Astrocyte of the hippocampus (primary cell): Measurements from ENCODE around the gene CLDN10.
"Not testable (repeated sequence)": the region's sequence is repeated elsewhere in the genome, so short reads cannot be mapped to it uniquely, and the experiment has no call there.

Experiments used
- DNase-seq: peaks from one replicate; pipeline ENCODE4 v3.0.0; 2011; ENCODE audit warnings: low read depth, low spot score

Gene CLDN10

DNA sequence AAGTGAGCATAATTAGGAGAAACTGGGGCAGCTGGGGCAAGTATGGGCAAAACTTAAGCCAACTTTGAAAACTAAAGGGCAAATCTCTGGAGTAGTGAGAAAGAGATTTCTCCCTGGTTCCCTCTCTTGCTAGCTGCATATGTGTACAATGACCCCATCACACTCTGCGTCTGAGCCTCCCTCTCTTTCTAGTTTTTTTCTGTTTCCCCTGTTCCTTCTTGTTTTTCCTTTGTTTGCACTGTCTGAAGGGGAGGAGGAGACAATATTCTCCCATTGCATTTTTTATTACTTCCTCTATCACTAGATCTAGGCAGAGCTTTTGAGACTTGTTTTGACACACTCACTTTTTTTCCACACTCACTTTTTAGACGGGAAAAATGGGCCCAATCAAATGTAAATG, 11.2 kb upstream of the CLDN10 start:
- no peak for DNase-seq

DNA sequence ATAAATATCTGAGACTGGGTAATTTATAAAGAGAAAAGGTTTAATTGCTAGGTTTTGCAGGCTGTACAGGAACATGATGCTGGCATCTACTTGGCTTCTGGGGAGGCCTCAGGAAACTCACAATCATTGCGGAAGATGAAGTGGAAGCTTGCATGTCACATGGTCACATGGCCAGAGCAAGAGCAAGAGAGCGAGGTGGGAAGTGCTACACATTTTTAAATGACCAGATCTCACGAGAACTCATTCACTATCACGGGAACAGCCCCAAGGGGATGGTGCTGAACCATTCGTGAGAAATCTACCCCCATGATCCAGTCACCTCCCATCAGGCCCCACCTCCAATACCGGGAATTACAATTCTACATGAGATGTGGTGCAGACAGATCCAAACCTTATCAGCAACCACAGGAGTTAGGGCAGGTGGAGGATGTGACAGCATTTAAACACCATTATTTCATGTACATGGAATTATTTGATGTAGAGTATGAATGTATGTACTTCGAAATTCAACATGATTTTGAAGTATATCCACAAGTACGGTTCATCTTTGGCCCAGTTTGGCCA, 10.5 kb upstream of the CLDN10 start:
- DNase-seq: no peak

DNA sequence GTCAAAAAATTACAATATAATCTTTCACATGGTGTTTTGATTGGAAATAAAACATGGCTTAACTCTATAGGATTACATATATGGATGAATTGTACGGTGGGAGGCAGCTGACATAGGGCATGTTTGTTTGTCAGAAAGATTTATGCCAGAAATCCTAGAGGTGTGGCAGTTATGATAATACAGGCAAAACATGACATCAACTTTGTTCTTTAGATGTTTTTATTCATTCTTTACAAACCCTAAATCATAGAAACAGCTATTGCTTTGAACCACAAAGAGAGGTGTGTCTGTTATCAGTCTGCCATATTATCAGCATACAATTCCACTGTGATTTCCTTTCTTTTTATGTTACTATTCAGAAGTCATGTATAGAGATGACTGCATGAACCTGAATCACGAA, 8.2 kb upstream of the CLDN10 start:
- DNase-seq: no peak

DNA sequence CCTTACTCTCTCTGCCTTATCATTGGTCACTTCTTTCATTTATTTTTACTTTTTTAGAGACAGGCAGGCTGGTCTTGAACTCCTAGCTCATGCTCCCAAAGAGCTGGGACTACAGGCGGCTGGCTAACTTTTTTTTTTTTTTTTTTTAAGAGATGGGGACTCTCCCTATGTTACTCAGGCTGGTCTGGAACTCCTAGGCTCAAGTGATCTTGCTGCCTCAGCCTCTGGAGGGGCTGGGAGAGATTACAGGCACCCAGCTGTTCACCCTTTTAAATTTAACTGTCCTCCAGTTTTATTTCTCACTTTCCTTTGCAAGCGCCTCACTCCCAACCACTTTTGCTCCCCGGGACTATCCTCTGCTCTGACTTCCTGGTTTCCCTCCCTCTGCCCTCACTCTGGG, 5.6 kb upstream of the CLDN10 start:
- no peak for DNase-seq

DNA sequence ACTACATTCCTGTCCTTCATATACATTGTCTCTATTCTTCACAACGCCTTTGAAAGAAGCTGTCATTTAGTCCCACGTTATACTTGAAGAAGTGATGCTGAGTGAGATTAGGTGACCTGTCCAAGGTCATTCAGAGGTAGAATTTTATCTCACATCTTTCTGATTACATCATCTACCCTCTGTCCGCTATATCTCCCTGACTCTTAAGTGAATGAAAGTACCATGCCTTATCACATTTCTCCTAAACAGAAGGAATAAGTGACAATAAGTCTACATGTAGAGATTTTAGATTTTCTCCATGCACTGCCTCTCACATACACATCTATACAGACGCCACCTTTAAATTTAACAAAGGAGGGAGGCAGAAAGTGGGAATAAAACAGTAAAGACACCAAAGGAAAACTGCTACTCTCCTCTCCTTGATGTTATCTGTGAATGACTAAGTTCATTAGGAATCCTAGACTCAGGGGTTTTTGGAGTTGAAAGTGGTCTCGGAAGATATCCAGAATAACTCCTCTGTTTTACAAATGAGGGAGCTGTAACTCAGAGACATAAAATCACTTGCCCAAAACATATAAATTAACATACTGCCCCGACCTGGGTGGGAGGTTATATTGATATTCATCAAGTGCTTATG, 4.9 kb upstream of the CLDN10 start:
- no peak for DNase-seq

DNA sequence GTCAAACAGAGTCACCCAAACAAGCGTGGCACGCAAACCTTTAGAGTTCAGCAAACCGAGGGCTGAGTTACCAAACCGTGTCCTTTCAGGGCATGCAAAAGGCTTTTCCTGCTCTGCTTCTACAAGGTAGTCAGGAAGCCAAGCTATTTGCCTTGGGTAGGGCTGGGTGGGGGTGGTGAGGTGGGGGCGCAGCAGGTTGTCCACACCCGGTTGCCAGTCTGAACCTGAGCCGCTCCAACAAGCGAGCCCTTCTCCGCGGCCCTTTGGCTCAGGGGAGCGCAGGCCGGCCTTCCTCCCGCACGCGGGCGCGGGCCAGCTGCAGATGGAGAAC, 347 bp upstream of the CLDN10 start:
- no peak for DNase-seq

DNA sequence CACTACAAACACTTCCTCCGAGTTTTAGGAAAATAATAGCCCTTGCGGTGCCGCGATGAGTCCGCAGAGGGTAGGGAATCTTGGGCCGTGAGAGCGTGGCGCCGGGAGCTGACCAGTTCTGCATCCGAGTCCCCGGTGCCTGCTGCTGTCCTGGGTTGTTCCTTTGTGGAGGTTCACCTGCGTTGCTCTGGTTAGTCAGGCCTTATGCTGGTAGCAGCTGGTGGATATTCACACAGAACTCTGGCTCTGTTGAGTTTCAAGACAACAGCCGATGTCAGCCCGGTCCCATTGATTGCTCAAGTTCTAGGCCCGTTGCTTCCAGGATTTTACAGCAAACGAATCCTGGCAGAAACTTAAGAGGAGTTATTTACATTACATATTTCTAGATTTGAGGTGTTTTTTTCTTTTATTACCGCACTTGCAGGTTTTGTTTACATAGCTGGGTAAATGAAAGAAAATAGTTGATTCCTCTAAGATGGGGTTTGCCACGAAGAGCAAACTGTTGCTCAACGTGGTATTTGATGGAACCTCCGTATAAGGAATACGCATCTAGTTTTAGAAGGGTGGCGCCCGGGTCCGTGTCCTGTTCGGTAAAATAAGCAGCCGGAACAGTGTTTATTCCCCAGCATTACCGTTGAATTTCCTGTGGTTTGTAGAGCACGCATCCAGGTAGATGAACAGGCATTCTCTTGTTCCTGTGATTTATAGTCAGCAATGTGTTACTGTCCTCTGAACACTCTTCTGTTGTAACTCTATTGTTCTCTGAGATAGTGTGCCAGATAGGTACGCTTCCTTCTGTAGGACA, 1.3 kb downstream of the CLDN10 start:
- no peak for DNase-seq

DNA sequence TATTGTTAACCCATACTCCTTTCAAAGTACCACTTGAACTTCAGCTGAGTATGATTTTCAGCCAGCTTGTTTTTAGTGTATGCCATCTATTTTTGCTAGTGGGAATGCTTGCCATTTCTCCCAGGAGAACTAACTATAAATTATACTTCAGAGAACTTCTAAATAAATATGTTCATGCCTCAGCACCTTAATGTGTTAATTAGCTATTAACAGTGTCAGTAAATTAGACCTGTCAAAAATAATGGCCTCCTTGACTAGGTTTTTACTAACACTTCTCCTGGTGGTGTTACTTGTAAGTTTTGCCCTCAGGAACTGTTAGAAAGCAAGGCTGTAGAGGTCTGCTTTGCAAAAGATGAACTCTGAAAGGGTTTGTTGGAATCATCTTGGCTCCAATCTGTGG, 4.5 kb downstream of the CLDN10 start:
- DNase-seq: no peak

DNA sequence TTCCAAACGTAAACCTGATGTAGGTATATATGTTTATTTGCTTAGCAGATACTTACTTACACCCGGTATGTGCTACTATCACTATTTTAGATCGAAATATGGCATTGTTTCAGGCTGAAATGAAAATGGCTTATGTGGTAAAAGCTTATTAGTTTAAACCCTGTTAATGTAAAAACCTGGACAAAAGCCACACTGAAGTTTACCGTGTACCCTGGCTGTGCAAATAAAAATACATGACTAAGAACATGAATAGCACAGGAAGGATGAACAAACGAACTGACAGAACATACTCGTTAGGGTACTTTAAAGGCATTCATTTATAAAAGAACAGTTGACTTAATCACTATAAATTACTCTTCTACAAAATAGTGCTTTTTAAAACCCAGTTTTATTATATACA, 6.6 kb downstream of the CLDN10 start:
- no peak for DNase-seq

DNA sequence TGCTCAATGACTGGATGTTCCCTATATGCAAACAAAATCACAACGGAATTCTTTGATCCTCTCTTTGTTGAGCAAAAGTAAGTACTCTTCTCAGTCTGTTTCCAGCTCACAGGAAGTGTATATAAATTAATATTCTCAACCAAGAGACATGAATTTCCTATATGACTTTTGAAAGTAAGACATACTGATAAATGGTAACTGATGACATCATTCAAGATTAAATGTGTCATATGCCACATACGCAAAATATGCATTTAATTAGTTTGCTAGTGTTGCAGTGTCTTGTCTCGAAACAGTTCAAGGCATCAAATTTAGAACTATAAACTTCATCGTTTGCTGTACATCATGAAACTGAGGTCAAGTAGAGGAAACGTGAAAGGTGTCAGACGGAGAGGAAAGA, 7.9 kb downstream of the CLDN10 start:
- no peak for DNase-seq

DNA sequence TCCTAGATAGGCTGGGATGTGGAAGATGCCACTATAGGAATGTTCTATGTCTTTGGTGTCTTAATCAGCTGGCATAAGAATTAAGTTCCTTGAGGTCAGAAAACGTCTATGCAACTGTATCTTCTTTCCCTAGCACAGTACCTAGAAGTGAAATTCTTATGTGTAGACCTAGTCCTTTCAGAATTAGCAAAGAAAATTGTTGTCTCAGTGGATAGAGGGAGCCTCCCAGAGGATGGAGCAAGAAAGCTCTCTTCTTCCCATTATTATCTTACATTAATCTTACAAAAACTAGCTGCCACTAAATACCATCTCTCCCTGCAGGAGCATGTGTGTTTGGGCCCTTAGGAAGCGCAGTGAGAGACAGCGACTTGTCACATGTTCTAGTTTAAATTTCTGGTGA, 11.6 kb downstream of the CLDN10 start:
- no peak for DNase-seq

DNA sequence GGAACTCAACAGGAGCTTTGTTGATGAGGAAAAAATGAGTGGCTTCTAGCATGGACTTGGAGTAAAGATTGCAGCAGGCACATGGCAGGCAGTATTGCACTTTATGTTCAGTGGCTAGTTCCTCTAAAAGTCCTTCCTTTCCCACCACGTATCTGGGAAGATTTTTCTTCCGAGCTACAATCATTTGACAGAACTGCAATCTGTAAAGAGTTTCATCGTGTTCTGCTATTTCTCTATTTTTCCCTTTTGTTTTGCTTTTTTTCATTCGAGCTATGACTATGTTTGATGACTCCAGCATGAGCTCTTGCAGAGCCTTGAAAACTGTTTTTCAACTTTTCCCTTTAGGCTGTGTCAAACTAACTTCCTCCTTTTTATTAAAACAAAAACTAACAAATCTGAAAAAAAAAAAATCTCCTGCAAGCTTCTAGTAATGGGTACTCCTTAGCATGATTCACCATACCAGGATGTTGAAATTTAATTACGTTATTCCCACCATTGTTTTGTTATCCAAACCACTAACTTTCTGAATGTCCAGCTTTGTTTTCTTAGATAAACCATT, 12.3 kb downstream of the CLDN10 start:
- peak; percentile 53 for DNase-seq

DNA sequence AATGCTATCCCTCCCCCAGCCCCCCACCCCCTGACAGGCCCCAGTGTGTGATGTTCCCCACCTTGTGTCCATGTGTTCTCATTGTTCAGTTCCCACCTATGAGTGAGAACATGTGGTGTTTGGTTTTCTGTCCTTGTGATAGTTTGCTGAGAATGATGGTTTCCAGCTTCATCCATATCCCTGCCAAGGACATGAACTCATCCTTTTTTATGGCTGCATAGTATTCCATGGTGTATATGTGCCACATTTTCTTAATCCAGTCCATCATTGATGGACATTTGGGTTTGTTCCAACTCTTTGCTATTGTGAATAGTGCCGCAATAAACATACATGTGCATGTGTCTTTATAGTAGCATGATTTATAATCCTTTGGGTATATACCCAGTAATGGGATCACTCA, 13.2 kb downstream of the CLDN10 start:
- DNase-seq: not testable (repeated sequence)

DNA sequence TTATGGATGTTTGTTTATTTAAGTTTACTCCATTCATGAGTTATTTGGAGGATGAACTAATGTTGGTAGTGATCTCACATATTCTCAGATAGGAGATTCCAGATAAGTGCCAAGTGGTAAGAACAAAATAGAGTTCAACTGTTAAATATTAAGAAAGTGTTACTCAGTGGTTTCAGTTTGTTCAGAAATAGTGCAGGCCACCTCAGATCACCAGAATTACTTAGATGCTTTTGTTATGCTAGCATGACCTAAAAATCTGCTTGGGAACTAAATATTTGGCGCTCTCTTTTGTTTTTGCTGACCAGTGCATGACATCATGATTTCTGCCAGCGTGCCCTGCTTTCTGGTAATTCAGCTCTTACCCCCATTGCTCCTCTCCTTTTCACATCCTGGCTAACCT, 15.6 kb downstream of the CLDN10 start:
- no peak for DNase-seq

DNA sequence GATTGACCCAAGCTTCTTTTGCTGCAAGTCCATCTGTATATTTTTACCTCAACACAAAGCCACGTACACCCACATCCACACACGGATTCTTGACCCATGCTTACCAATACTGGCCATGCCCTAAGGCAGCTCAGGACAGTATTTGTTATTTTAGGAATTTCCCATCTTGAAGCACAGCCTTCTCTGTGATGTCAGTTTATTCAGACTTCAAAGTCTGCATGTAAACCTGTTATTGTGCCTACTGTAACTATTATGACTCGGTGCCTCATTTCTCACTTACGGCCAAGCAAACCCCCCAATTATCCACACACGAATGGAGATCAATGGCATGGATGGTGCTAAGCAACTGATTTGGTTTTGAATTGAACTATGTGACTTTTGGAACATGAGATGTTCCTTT, 17.5 kb downstream of the CLDN10 start:
- DNase-seq: peak; percentile 55

DNA sequence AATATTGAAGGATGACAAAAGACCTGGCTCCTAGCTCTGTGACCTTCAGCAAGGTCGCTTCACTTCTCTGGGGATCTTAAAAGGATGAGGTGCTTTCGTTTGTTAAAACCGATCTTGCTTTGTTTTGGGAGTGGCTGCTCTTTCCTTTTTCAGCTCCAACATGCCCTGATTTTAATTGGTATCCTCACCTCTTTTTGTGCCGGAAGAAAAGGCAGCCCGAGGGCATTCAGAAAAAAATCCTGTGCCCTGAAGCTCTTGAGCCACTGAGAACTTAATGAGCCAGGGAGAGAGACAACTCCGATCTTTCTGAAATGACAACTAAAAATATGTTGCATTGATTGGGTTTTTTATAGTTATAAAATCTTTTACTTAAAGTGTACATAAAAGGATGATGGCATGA, 19.4 kb downstream of the CLDN10 start:
- DNase-seq: no peak

DNA sequence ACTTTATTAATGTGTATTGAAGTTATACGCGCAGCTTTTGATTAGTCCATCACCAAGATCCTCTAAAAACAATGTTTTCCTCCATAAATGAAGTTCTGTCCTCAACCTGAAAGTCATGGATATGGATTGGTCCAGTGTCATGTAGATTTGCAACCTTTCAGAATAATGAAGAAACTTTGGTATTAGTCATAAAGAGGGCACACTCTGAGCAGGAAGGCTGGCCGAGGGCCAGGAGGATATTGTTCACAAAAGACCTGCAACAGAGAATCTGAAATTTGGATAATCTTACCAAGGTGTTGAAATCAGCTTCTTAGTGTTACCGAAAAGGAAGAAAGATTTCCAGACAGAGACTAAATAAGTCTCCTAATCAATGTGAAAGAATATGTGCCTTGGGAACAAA, 20.7 kb downstream of the CLDN10 start:
- DNase-seq: peak; percentile 36

DNA sequence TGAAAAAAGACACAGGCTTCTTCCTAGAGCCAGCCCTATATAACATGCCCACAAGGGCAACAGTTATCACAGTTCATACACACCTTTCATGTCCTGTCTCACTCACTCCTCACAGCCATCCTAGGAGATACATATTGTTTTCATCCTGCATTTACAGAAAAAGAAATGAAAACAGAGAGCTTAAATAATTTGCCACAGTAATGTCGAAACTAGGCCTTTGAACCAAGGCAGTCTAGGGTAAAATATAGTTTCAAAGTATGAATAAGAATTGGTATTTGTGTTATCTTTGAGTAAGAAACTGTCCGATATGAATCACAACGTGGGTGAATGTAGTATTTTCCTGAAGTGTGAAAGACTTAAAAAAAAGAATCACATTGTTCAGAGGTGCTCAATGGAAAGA, 26.8 kb downstream of the CLDN10 start:
- DNase-seq: no peak

DNA sequence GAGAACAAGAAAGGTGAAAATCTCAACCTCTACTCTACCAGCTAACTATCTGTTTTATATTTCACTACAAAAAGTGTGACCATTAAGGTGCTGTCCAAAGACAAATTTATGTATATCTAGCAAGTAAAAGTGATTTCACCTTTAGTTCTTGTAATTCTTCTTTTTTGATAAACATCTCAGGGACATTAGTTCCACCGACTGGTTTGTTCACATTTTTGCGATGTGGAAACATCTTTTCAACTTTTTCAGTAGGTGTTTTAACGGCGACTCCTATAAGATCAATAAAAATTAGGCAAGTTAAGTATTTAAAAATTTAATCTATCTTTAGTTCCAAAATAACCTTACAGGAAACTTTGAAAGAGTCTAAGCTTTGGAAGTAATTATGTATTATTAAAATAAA, 33.3 kb downstream of the CLDN10 start:
- DNase-seq: no peak

DNA sequence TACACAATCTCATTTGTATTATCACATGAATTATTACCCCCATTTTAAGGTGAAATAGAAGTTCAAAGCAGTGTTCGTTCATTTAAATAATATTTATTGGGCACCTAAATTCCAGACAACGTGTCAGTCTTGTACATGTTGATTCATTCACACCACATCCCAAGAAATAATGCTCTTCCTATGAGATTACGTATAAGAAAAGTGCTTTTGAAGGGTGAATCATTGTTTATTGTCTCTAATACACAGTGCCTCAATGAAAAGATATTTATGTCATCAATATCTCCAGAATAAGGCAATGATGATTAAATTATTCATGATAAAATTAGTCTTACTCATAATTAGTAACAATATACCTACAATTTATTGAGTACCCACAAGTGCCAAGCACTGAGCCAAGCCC, 35.6 kb downstream of the CLDN10 start:
- no peak for DNase-seq

DNA sequence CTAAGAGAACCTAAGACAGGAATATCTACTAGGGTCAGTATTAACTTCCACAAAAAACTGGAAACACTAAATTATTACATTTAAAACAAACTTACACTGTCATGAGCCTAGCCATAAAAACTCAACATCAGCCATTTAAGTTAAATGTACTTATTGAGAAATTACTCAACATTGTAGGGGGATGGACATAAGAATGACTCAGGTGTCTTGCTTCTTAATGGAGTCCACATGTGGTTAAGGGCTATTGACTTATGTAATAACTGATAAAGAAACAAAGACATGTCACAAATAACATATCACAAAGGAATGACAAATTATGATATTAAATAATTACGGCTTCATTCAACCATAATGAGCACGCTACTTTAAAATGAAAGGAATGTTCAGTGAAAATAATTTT, 36.2 kb downstream of the CLDN10 start:
- DNase-seq: no peak

DNA sequence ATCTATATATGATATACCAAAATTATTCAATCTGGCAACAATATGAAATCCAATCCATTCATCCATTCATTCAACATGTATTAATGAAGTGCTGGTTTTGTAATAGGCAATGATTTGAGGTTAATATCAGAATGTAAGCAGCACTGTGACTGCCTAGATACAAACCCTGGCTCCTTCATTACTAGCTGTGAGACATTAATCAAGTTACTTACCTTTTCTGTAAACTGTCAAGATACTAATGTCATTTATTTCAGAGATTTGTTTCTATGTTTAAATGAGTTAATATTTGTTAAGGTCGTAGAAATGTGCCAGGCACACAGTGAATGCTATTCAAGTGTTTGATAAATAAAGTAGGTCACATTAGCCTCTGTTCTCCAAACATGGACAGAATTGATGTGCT, 40.9 kb downstream of the CLDN10 start:
- no peak for DNase-seq

DNA sequence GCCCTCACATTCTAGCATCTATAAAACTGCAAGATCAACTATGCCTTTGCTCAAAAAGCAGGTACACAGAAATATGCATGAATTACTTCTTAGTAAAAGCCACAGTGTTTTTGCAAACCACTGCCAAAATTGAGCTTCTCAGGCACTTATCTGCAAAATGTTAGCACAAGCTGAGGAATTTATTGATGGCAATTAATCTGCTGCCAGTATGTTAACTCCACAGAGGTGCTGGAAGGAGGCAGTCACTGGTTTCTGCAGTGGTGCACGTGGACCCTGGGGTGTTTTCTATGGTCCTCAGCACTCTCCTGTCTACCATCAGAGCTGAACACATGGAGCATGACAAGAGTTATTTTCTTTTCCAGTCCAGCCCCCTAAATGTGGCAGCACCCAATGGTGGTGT, 44.2 kb downstream of the CLDN10 start:
- DNase-seq: peak; percentile 37
